Erythroblast (primary cell): ENCODE data around the gene ARFGAP2.

ENCODE experiments used
- GATA1 ChIP-seq: IDR thresholded peaks from 2 replicates; pipeline ENCODE4 v1.6.1; 2011; ENCODE audit warnings: low read depth, mild to moderate bottlenecking, control low read depth, low read length, moderate library complexity
- POLR2A ChIP-seq: IDR thresholded peaks from 2 replicates; pipeline ENCODE4 v1.6.1; 2011; ENCODE audit warnings: mild to moderate bottlenecking, low read length

GRCh38 chr11:47156951-47157350 is 19.7 kb downstream of the ARFGAP2 start:
- TF ChIP-seq POLR2A = no peak
- TF ChIP-seq GATA1 = no peak
